ENCODE results near the gene USP54. TPM values are rescaled to one million over a fixed set of nuclear protein-coding genes. Genes with fewer than 3 reads are reported as not detected.

USP54 gene
- total and polyA plus RNA-seq, 2 donors (not counting 1 experiment from before 2014, with no cell fraction given) = 7.8 to 9.9 TPM

DNA sequence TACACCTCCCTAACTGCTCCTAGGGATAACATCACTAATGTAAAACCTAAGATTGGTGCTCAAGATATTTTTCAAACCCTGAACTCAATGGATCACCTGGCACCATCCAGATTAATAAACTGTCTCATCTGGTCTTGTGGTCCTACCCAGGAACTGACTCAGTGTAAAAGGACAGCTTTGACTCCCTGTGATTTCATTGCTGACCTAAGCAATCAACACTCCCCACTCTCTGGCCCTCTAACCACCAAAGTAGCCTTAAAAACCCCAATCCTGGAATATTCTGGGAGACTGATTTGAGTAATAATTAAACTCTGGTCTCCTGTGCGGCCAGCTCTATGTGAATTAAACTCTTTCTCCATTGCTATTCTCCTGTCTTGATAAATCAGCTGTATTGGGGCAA is 6.2 kb upstream of the USP54 start:
- Histone ChIP-seq H3K27ac (ENCODE audit: insufficient read depth, low read length) (no peak overlapping the region), H3K79me2 (ENCODE audit: control insufficient read depth, insufficient read depth, low read length) (no peaks in the 10 kb centered on the region), H4K20me1 (ENCODE audit: control insufficient read depth, extremely low read depth, insufficient read depth, low read length) (no peaks in the 10 kb centered on the region), H3K4me2 (ENCODE audit: extremely low read depth, insufficient read depth, low read length) (no peak overlapping the region), H3K9ac (ENCODE audit: insufficient read depth, low read length) (no peak overlapping the region), H3K9me3 (ENCODE audit: control insufficient read depth, insufficient read depth, low read depth, low read length) (no peaks in the 10 kb centered on the region), H2AFZ (ENCODE audit: low read length) (no peak overlapping the region), H3K4me3 (replicated peaks in 1 of 4; ENCODE audit: control extremely low read depth in 1 of 4, insufficient read depth in 1 of 4, low read depth in 3 of 4, low read length in 4 of 4) (no peak overlapping the region), H3K36me3 (ENCODE audit: control insufficient read depth, insufficient read depth, low read length) (no peaks in the 10 kb centered on the region), H3K27me3 (ENCODE audit: control insufficient read depth, insufficient read depth, low read length) (no peaks in the 10 kb centered on the region), H3K4me1 (ENCODE audit: control insufficient read depth, extremely low read depth, insufficient read depth, low read length) (no peaks in the 10 kb centered on the region)
- peak; percentile 5 to 75 for DNase-seq (ENCODE audit: low read depth in 2 of 2)
- TF ChIP-seq CTCF (conservative IDR thresholded peaks at IDR 0.05 in 1 of 2, IDR thresholded peaks at IDR 0.05 in 1 of 2; ENCODE audit: low read depth in 1 of 2, low read length in 2 of 2) (no peak), EZH2 (IDR thresholded peaks at IDR 0.05; ENCODE audit: low read length, missing control alignments) (no peak)

DNA sequence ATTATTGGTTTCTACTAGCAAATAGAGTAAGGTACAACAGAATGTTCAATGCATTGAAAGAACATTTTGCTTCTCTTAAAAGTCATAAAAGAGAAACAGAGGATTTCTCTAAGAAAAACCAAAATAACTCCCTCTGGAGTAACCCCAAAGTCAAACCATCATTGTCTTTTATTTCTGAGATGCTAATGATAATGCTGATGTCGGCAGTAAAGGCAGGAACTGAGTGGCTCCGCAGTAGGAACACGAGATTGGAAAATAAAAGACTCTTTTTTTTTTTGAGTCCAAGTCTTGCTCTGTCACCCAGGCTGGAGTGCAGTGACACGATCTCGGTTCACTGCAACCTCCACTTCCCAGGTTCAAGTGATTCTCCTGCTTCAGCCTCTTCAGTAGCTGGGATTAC is 2.7 kb upstream of the USP54 start:
- H3K4me1 ChIP-seq (ENCODE audit: control insufficient read depth, extremely low read depth, insufficient read depth, low read length) = no peaks in the 10 kb centered on the region
- H3K4me2 ChIP-seq (ENCODE audit: extremely low read depth, insufficient read depth, low read length) = no peak overlapping the region
- no peak overlapping the region for H3K27ac ChIP-seq (ENCODE audit: insufficient read depth, low read length)
- H3K4me3 ChIP-seq (replicated peaks in 1 of 4; ENCODE audit: control extremely low read depth in 1 of 4, insufficient read depth in 1 of 4, low read depth in 3 of 4, low read length in 4 of 4) = no peak overlapping the region
- no peaks in the 10 kb centered on the region for H3K79me2 ChIP-seq (ENCODE audit: control insufficient read depth, insufficient read depth, low read length)
- H3K9ac ChIP-seq (ENCODE audit: insufficient read depth, low read length) = no peak overlapping the region
- no peak for DNase-seq (ENCODE audit: low read depth in 2 of 2)
- H3K9me3 ChIP-seq (ENCODE audit: control insufficient read depth, insufficient read depth, low read depth, low read length) = no peaks in the 10 kb centered on the region
- H3K27me3 ChIP-seq (ENCODE audit: control insufficient read depth, insufficient read depth, low read length) = no peaks in the 10 kb centered on the region
- TF ChIP-seq CTCF (conservative IDR thresholded peaks at IDR 0.05 in 1 of 2, IDR thresholded peaks at IDR 0.05 in 1 of 2; ENCODE audit: low read depth in 1 of 2, low read length in 2 of 2) = no peak
- no peaks in the 10 kb centered on the region for H4K20me1 ChIP-seq (ENCODE audit: control insufficient read depth, extremely low read depth, insufficient read depth, low read length)
- no peaks in the 10 kb centered on the region for H3K36me3 ChIP-seq (ENCODE audit: control insufficient read depth, insufficient read depth, low read length)
- no peak overlapping the region for H2AFZ ChIP-seq (ENCODE audit: low read length)

GRCh38 chr10:73593110-73593509 is 2.0 kb upstream of the USP54 start:
- H3K36me3 ChIP-seq (ENCODE audit: control insufficient read depth, insufficient read depth, low read length) = no peaks in the 10 kb centered on the region
- H4K20me1 ChIP-seq (ENCODE audit: control insufficient read depth, extremely low read depth, insufficient read depth, low read length) = no peaks in the 10 kb centered on the region
- H3K4me1 ChIP-seq (ENCODE audit: control insufficient read depth, extremely low read depth, insufficient read depth, low read length) = no peaks in the 10 kb centered on the region
- H3K79me2 ChIP-seq (ENCODE audit: control insufficient read depth, insufficient read depth, low read length) = no peaks in the 10 kb centered on the region
- no peaks in the 10 kb centered on the region for H3K9me3 ChIP-seq (ENCODE audit: control insufficient read depth, insufficient read depth, low read depth, low read length)
- TF ChIP-seq EZH2 (IDR thresholded peaks at IDR 0.05; ENCODE audit: low read length, missing control alignments) (no peak), CTCF (conservative IDR thresholded peaks at IDR 0.05 in 1 of 2, IDR thresholded peaks at IDR 0.05 in 1 of 2; ENCODE audit: low read depth in 1 of 2, low read length in 2 of 2) (no peak)
- H3K4me3 ChIP-seq (replicated peaks in 1 of 4; ENCODE audit: control extremely low read depth in 1 of 4, insufficient read depth in 1 of 4, low read depth in 3 of 4, low read length in 4 of 4) = no peak overlapping the region
- H3K27ac ChIP-seq (ENCODE audit: insufficient read depth, low read length) = no peak overlapping the region
- H3K9ac ChIP-seq (ENCODE audit: insufficient read depth, low read length) = no peak overlapping the region
- no peaks in the 10 kb centered on the region for H3K27me3 ChIP-seq (ENCODE audit: control insufficient read depth, insufficient read depth, low read length)
- DNase-seq (ENCODE audit: low read depth in 2 of 2) = no peak
- H2AFZ ChIP-seq (ENCODE audit: low read length) = no peak overlapping the region
- H3K4me2 ChIP-seq (ENCODE audit: extremely low read depth, insufficient read depth, low read length) = no peak overlapping the region
